IPS-15b (cell line): Measurements from ENCODE around the gene PACRG.
"Not testable (repeated sequence)": the region's sequence is repeated elsewhere in the genome, so short reads cannot be mapped to it uniquely, and the experiment has no call there.

Experiments
- H3K27me3 ChIP-seq: one replicate; pipeline ENCODE4 v1.6.1; 2013; ENCODE audit warnings: low read length; ENCODE audit not compliant: control insufficient read depth, insufficient read depth
- H3K36me3 ChIP-seq: one replicate; pipeline ENCODE4 v1.6.1; 2013; ENCODE audit warnings: low read length; ENCODE audit not compliant: control insufficient read depth, insufficient read depth
- H3K4me1 ChIP-seq: one replicate; pipeline ENCODE4 v1.6.1; 2013; ENCODE audit warnings: mild to moderate bottlenecking, low read length; ENCODE audit not compliant: control insufficient read depth, insufficient read depth
- H3K4me3 ChIP-seq: one replicate; pipeline ENCODE4 v1.5.1; 2013; ENCODE audit warnings: low read depth, low read length
- H3K9ac ChIP-seq: one replicate; pipeline ENCODE4 v1.6.1; 2013; ENCODE audit warnings: low read depth, mild to moderate bottlenecking, low read length
- H3K9me3 ChIP-seq: one replicate; pipeline ENCODE4 v1.6.1; 2013; ENCODE audit warnings: mild to moderate bottlenecking, low read length; ENCODE audit not compliant: control insufficient read depth, insufficient read depth

Gene PACRG

GRCh38 chr6:163308629-163309440 lies 581.1 kb downstream of the PACRG start:
- H3K9ac ChIP-seq, result no peak overlapping the region
- H3K4me3 ChIP-seq, result no peak overlapping the region
- no peaks in the 10 kb centered on the region for H3K27me3 ChIP-seq
- H3K4me1 ChIP-seq, result no peaks in the 10 kb centered on the region
- no peaks in the 10 kb centered on the region for H3K9me3 ChIP-seq
- H3K36me3 ChIP-seq, result no peaks in the 10 kb centered on the region

GRCh38 chr6:163309491-163310026 lies 581.8 kb downstream of the PACRG start:
- H3K27me3 ChIP-seq, result no peaks in the 10 kb centered on the region
- H3K9ac ChIP-seq, result no peak overlapping the region
- no peaks in the 10 kb centered on the region for H3K9me3 ChIP-seq
- no peaks in the 10 kb centered on the region for H3K36me3 ChIP-seq
- no peaks in the 10 kb centered on the region for H3K4me1 ChIP-seq
- no peak overlapping the region for H3K4me3 ChIP-seq

- no peaks in the 10 kb centered on the region for H3K27me3 ChIP-seq
- H3K4me1 ChIP-seq, result no peaks in the 10 kb centered on the region
- no peak overlapping the region for H3K4me3 ChIP-seq
- no peak overlapping the region for H3K9ac ChIP-seq
- H3K36me3 ChIP-seq, result no peaks in the 10 kb centered on the region
- H3K9me3 ChIP-seq, result no peaks in the 10 kb centered on the region
Observed at GRCh38 chr6:163310096-163310972, 582.6 kb downstream of the PACRG start.

DNA sequence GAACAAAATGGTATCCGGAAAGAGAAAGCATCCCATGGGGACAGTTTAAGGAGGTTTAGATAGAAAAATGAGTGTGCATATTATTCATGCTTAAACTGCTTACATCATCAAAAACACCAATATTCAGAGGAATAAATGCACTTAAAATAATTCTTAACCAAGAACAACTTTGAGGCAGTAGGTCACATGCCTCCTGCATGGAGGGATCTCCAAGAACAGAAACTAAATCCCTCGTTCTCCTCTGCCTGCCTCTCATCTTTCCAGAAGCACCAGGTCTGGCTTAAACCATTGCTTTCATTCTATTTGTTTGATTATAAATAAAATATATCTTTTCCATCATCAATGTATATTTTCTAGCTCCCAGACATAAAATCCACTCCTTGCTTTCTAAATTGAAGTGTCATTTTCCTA lies 583.2 kb downstream of the PACRG start:
- Histone ChIP-seq H3K9ac (no peak overlapping the region), H3K4me1 (no peaks in the 10 kb centered on the region), H3K4me3 (no peak overlapping the region), H3K36me3 (no peaks in the 10 kb centered on the region), H3K9me3 (no peaks in the 10 kb centered on the region), H3K27me3 (no peaks in the 10 kb centered on the region)

DNA sequence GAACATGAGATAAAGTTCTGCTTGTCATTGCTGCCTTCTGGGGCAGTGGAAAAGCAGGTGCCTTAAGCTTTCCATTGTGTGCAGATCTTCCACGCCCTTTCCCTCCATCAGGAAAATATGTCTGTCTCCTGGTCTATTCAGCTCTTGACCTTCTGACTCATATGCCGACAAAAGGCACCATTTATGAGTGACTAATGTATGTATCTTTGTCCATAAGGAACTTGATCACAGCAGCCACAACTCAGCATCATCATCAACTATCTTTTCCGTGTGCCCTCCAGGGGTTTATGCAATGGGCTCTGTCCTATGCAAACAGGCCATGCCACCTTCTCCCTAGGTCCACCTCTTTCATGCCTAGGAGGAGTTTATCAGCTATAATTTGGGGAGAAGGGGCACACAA lies 584.1 kb downstream of the PACRG start:
- Histone ChIP-seq H3K4me1 (no peaks in the 10 kb centered on the region), H3K36me3 (no peaks in the 10 kb centered on the region), H3K4me3 (no peak overlapping the region), H3K27me3 (no peaks in the 10 kb centered on the region), H3K9ac (no peak overlapping the region), H3K9me3 (no peaks in the 10 kb centered on the region)

GRCh38 chr6:163313566-163313965 lies 585.8 kb downstream of the PACRG start:
- H3K27me3 ChIP-seq, result no peaks in the 10 kb centered on the region

DNA sequence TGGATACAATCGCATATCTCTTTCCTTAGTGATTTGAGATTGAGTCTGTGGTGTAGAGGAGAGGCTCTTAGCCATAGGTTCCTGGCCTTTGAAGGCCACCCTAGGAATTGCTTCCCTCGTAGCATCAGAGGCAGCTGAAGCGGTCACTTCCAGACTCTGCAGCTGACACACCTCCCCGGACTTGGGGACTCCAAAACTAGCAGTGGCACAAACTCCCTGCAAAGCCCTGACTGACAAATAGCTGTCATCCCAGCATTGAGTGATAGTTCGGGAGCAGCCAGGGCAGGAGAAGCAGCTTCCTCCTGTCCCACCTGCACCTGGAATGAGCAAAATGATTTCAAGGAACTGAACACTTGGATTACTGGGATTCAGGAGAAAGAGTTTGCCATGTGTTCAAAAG lies 586.2 kb downstream of the PACRG start:
- no peaks in the 10 kb centered on the region for H3K27me3 ChIP-seq
- H3K4me1 ChIP-seq, result no peaks in the 10 kb centered on the region
- H3K9me3 ChIP-seq, result no peaks in the 10 kb centered on the region
- no peak overlapping the region for H3K4me3 ChIP-seq
- no peaks in the 10 kb centered on the region for H3K36me3 ChIP-seq
- no peak overlapping the region for H3K9ac ChIP-seq

More at GRCh38 chr6:163313566-163313965, 585.8 kb downstream of the PACRG start:
- Histone ChIP-seq H3K9ac (no peak overlapping the region), H3K9me3 (no peaks in the 10 kb centered on the region), H3K4me1 (no peaks in the 10 kb centered on the region), H3K4me3 (no peak overlapping the region), H3K36me3 (no peaks in the 10 kb centered on the region)

- Histone ChIP-seq H3K36me3 (no peaks in the 10 kb centered on the region), H3K4me1 (no peaks in the 10 kb centered on the region), H3K4me3 (no peak overlapping the region), H3K9ac (no peak overlapping the region), H3K9me3 (no peaks in the 10 kb centered on the region), H3K27me3 (no peaks in the 10 kb centered on the region)
Observed at GRCh38 chr6:163314791-163315470, 587.2 kb downstream of the PACRG start.

- not testable (repeated sequence) for H3K27me3 ChIP-seq, H3K9me3 ChIP-seq, H3K4me1 ChIP-seq, H3K9ac ChIP-seq, H3K4me3 ChIP-seq, H3K36me3 ChIP-seq
Observed at GRCh38 chr6:163316866-163317495, 589.2 kb downstream of the PACRG start.

- H3K9ac ChIP-seq, result no peak overlapping the region
- H3K9me3 ChIP-seq, result no peaks in the 10 kb centered on the region
- no peaks in the 10 kb centered on the region for H3K4me1 ChIP-seq
- H3K36me3 ChIP-seq, result no peaks in the 10 kb centered on the region
- H3K27me3 ChIP-seq, result no peaks in the 10 kb centered on the region
- no peak overlapping the region for H3K4me3 ChIP-seq
Observed at GRCh38 chr6:163318071-163318786, 590.5 kb downstream of the PACRG start.
